Measurements from ENCODE around the gene CFAP99.

GRCh38 chr4:2457481-2458295 lies 38.9 kb downstream of the CFAP99 start:
- TF ChIP-seq ZNF274 (IDR thresholded peaks at IDR 0.05; ENCODE audit: low read depth, low read length) (no peak), SUZ12 (IDR thresholded peaks at IDR 0.05; ENCODE audit: extremely low read depth, insufficient read depth, insufficient read length) (no peak), YY1 (IDR thresholded peaks at IDR 0.05; ENCODE audit: insufficient read depth, insufficient read length) (no peak)

Measured in NT2/D1 (cell line).